Tibial nerve (tissue), 4 donors: Measurements from ENCODE around the gene AFF3. TPM values are rescaled to one million over a fixed set of nuclear protein-coding genes. Genes with fewer than 3 reads are reported as not detected.

Source experiments
- DNase-seq, 2 donors: peaks; one replicate each; pipeline ENCODE4 v3.0.0-alpha.2; 2019; ENCODE audit warnings: low spot score in 2 of 2
- H3K27ac ChIP-seq, 4 donors: fragments of 200-600 bp; sonication (generic) in 3 of 4; one replicate each; pipeline ENCODE4 v1.5.1; 2017 to 2019; ENCODE audit warnings: mild to moderate bottlenecking in 1 of 4
- H3K27me3 ChIP-seq, 2 donors: fragments of 200-600 bp; sonication (generic) in 1 of 2; one replicate each; pipeline versions ENCODE4 v1.5.1 to v1.6.0; 2017 to 2019
- H3K36me3 ChIP-seq, 3 donors: fragments of 200-600 bp; sonication (generic); one replicate each; pipeline ENCODE4 v1.5.1; 2018 to 2019
- H3K4me1 ChIP-seq, 4 donors: fragments of 200-600 bp; sonication (generic) in 3 of 4; one replicate each; pipeline ENCODE4 v1.5.1; 2017 to 2019
- H3K4me3 ChIP-seq, 4 donors: fragments of 200-600 bp; sonication (generic) in 3 of 4; one replicate each; pipeline ENCODE4 v1.5.1; 2017 to 2019; ENCODE audit warnings: mild to moderate bottlenecking in 1 of 4, moderate library complexity in 1 of 4
- H3K9me3 ChIP-seq, 4 donors: fragments of 200-600 bp; sonication (generic) in 3 of 4; one replicate each; pipeline ENCODE4 v1.5.1; 2017 to 2019
- CTCF ChIP-seq, 5 experiments: fragments of 200-600 bp in 3 of 5; fragments of 450-650 bp in 2 of 5; sonication (generic) in 3 of 5; IDR thresholded peaks; one replicate each; pipeline ENCODE4 v1.5.1; 2016 to 2019; ENCODE audit warnings: antibody characterized with exemption in 5 of 5, mild to moderate bottlenecking in 3 of 5, moderate library complexity in 2 of 5
- EP300 ChIP-seq, 2 donors: sonication (generic); formaldehyde crosslinking; IDR thresholded peaks; one replicate each; pipeline ENCODE4 v1.6.1; 2017; ENCODE audit warnings: antibody characterized with exemption in 2 of 2, mild to moderate bottlenecking in 1 of 2
- POLR2A ChIP-seq, 2 donors: fragments of 450-650 bp; IDR thresholded peaks; one replicate each; pipeline ENCODE4 v1.6.1; 2017; ENCODE audit warnings: antibody characterized with exemption in 2 of 2, mild to moderate bottlenecking in 2 of 2, moderate library complexity in 2 of 2
- WGBS, 2 donors: methylation state at CpG; one replicate each; pipeline ENCODE4 v1.1.5; 2018; 5-methylcytosine and 5-hydroxymethylcytosine counted together
- total RNA-seq, 4 donors: library from RNA; depleted of rRNA; stranded (reverse); fragments of >200 nt; gene quantifications; one replicate each; pipeline ENCODE4 v1.1.0, GENCODE V29; 2016

AFF3 gene
- total RNA-seq, 4 donors from 2014 or later = 7.2 to 36.0 (median 21.4) TPM

- WGBS, 2 donors = 83 to 92% methylated on average over 12 of the region's 12 CpGs
- Histone ChIP-seq H3K4me3 (no peak overlapping the region), H3K9me3 (no peaks in the 10 kb centered on the region), H3K4me1 (no peaks in the 10 kb centered on the region), H3K27ac (no peak overlapping the region), H3K27me3 (no peaks in the 10 kb centered on the region), H3K36me3 (no peaks in the 10 kb centered on the region)
- no peak for TF ChIP-seq EP300 (IDR thresholded peaks at IDR 0.05)
- TF ChIP-seq POLR2A (IDR thresholded peaks at IDR 0.05) = no peak
- no peak for TF ChIP-seq CTCF (IDR thresholded peaks at IDR 0.05)
- no peak for DNase-seq
Observed at GRCh38 chr2:99898336-99899048, 243.9 kb downstream of the AFF3 start.

DNA sequence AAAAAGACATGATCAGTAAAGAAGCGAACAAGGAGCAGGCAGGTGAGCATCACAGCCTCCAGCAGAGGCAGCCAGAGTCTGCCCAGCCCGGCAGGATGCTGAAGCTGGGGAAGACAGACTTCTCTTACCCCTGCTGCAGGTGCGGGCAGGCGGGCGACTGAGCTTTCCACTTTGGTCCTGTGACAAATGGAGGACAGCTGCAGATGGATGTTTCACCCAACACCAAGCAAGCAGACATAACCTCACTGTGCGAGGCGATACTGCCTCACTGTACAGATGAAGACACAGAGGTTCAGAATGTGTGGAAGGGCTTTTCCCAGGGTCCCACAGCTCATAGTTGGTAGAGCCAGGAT is 251.0 kb downstream of the AFF3 start:
- 90 to 96% methylated on average over 7 of the region's 7 CpGs for WGBS, 2 donors
- Histone ChIP-seq H3K4me3 (no peak overlapping the region), H3K9me3 (no peaks in the 10 kb centered on the region), H3K27ac (no peak overlapping the region), H3K4me1 (no peaks in the 10 kb centered on the region), H3K27me3 (no peaks in the 10 kb centered on the region), H3K36me3 (no peaks in the 10 kb centered on the region)
- TF ChIP-seq POLR2A (IDR thresholded peaks at IDR 0.05) (no peak), EP300 (IDR thresholded peaks at IDR 0.05) (no peak), CTCF (IDR thresholded peaks at IDR 0.05) (no peak)
- no peak for DNase-seq

- WGBS, 2 donors = 73 to 75% methylated on average over 9 to 10 of the region's 10 CpGs
- Histone ChIP-seq H3K27ac (no peak overlapping the region), H3K4me3 (no peak overlapping the region), H3K36me3 (no peaks in the 10 kb centered on the region), H3K4me1 (no peaks in the 10 kb centered on the region), H3K9me3 (no peaks in the 10 kb centered on the region), H3K27me3 (no peaks in the 10 kb centered on the region)
- TF ChIP-seq CTCF (IDR thresholded peaks at IDR 0.05) = no peak
- TF ChIP-seq EP300 (IDR thresholded peaks at IDR 0.05) = no peak
- no peak for TF ChIP-seq POLR2A (IDR thresholded peaks at IDR 0.05)
- no peak for DNase-seq
Observed at GRCh38 chr2:99890568-99891427, 251.6 kb downstream of the AFF3 start.

GRCh38 chr2:99888617-99889016 is 253.8 kb downstream of the AFF3 start:
- no peak overlapping the region for H3K4me3 ChIP-seq
- H3K27ac ChIP-seq = no peak overlapping the region
- H3K4me1 ChIP-seq = peaks cover 0 to under 1% (median 0%) of the 10 kb centered on the region in 4 donors
- H3K36me3 ChIP-seq = no peaks in the 10 kb centered on the region
- H3K9me3 ChIP-seq = no peaks in the 10 kb centered on the region
- no peak for DNase-seq
- 48 to 49% methylated on average over 5 of the region's 5 CpGs for WGBS, 2 donors
- TF ChIP-seq CTCF (IDR thresholded peaks at IDR 0.05) = no peak
- no peak for TF ChIP-seq EP300 (IDR thresholded peaks at IDR 0.05)
- TF ChIP-seq POLR2A (IDR thresholded peaks at IDR 0.05) = no peak
- H3K27me3 ChIP-seq = no peaks in the 10 kb centered on the region

- no peaks in the 10 kb centered on the region for H3K36me3 ChIP-seq
- DNase-seq = no peak
- no peak overlapping the region for H3K4me3 ChIP-seq
- H3K27ac ChIP-seq = no peak overlapping the region
- peaks cover 0 to 23% (median 4%) of the 10 kb centered on the region in 4 donors for H3K4me1 ChIP-seq
- no peaks in the 10 kb centered on the region for H3K27me3 ChIP-seq
- 97 to 98% methylated on average over 3 of the region's 3 CpGs for WGBS, 2 donors
- TF ChIP-seq CTCF (IDR thresholded peaks at IDR 0.05) (no peak), EP300 (IDR thresholded peaks at IDR 0.05) (no peak), POLR2A (IDR thresholded peaks at IDR 0.05) (no peak)
- no peaks in the 10 kb centered on the region for H3K9me3 ChIP-seq
Observed at GRCh38 chr2:99886418-99886817, 256.0 kb downstream of the AFF3 start.
